HEK293T (cell line): ENCODE measurements around the gene PYCR2.

Source experiments
- CTCF ChIA-PET: fragments of 350-600 bp; formaldehyde crosslinking; extraction: SDS; loops from one replicate; lab custom pipeline; 2021; ENCODE audit warnings: antibody characterized with exemption, inconsistent platforms; lab: Yijun Ruan, JAX
- POLR2A ChIA-PET: fragments of 350-600 bp; formaldehyde crosslinking; extraction: SDS; loops from one replicate; lab custom pipeline; 2020; ENCODE audit warnings: antibody characterized with exemption, inconsistent platforms; lab: Yijun Ruan, JAX
- DNase-seq: peaks from one replicate; pipeline ENCODE4 v3.0.0; 2012; ENCODE audit warnings: mixed read lengths; ENCODE audit errors: extremely low spot score
- ARNT ChIP-seq: fragments of 450-650 bp; IDR thresholded peaks from 2 replicates; pipeline ENCODE4 v1.6.1; 2017; ENCODE audit warnings: mild to moderate bottlenecking
- BHLHE40 ChIP-seq: fragments of 450-650 bp; IDR thresholded peaks from 2 replicates; pipeline ENCODE4 v1.6.1; 2016; ENCODE audit warnings: mild to moderate bottlenecking, moderate library complexity, borderline replicate concordance
- CTBP1 ChIP-seq: fragments of 450-650 bp; IDR thresholded peaks from 2 replicates; pipeline ENCODE4 v1.6.1; 2016; ENCODE audit warnings: borderline replicate concordance
- ELF4 ChIP-seq: fragments of 450-650 bp; IDR thresholded peaks from 2 replicates; pipeline ENCODE4 v1.6.1; 2017; ENCODE audit warnings: antibody characterized with exemption
- FOXA1 ChIP-seq: fragments of 450-650 bp; IDR thresholded peaks from 2 replicates; pipeline ENCODE4 v1.6.1; 2016; ENCODE audit warnings: mild to moderate bottlenecking
- FOXK2 ChIP-seq: fragments of 450-650 bp; IDR thresholded peaks from 2 replicates; pipeline ENCODE4 v1.6.1; 2016; ENCODE audit warnings: mild to moderate bottlenecking
- FOXM1 ChIP-seq: fragments of 450-650 bp; IDR thresholded peaks from 2 replicates; pipeline ENCODE4 v1.6.1; 2017; ENCODE audit warnings: mild to moderate bottlenecking, borderline replicate concordance
- HDGF ChIP-seq: fragments of 450-650 bp; IDR thresholded peaks from 2 replicates; pipeline ENCODE4 v1.6.1; 2017; ENCODE audit warnings: antibody characterized with exemption, borderline replicate concordance
- L3MBTL2 ChIP-seq: fragments of 450-650 bp; conservative IDR thresholded peaks from 2 replicates; pipeline ENCODE4 v1.6.1; 2016; ENCODE audit warnings: mild to moderate bottlenecking
- LEF1 ChIP-seq: fragments of 450-650 bp; IDR thresholded peaks from 2 replicates; pipeline ENCODE4 v1.6.1; 2017; ENCODE audit warnings: mild to moderate bottlenecking, borderline replicate concordance
- NFRKB ChIP-seq: fragments of 450-650 bp; IDR thresholded peaks from 2 replicates; pipeline ENCODE4 v1.6.1; 2016; ENCODE audit warnings: mild to moderate bottlenecking, moderate library complexity
- SP1 ChIP-seq: fragments of 450-650 bp; IDR thresholded peaks from 2 replicates; pipeline ENCODE4 v1.6.1; 2017
- SUZ12 ChIP-seq: fragments of 450-650 bp; IDR thresholded peaks from 2 replicates; pipeline ENCODE4 v1.6.1; 2016; ENCODE audit warnings: mild to moderate bottlenecking
- TARDBP ChIP-seq: fragments of 450-650 bp; IDR thresholded peaks from 2 replicates; pipeline ENCODE4 v1.6.1; 2016
- ZNF384 ChIP-seq: fragments of 450-650 bp; IDR thresholded peaks from 2 replicates; pipeline ENCODE4 v1.6.1; 2016
- TF ChIP-seq, protein P1 (sequence below): fragments of 450-650 bp; IDR thresholded peaks from 2 replicates; pipeline ENCODE4 v1.6.1; 2016

PYCR2 gene

DNA sequence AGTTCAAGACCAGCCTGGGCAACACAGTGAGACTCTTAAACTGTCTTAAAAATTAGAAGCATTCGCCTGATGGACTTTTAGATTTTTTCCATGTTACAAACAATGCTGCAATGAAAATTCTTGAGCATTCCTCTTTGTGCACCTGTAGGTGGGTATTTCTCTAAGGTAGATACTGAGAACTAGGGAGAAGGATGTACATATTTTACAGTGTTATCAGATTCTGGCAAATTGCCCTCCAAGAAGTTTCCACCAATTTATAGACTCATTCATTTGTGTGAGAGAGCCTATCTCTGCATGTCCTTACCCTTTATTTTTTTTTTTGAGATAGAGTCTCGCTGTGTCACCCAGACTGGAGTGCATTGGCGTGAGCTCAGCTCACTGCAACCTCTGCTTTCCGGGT lies 29.3 kb upstream of the PYCR2 start:
- CTCF ChIA-PET: interaction anchor here (1.8 kb wide), 1 partner anchor 10 kb away, joined by 6 read pairs; no protein-coding TSS in a partner anchor
- no peak for TF ChIP-seq HDGF
- no peak for TF ChIP-seq FOXA1
- TF ChIP-seq, protein P1, sequence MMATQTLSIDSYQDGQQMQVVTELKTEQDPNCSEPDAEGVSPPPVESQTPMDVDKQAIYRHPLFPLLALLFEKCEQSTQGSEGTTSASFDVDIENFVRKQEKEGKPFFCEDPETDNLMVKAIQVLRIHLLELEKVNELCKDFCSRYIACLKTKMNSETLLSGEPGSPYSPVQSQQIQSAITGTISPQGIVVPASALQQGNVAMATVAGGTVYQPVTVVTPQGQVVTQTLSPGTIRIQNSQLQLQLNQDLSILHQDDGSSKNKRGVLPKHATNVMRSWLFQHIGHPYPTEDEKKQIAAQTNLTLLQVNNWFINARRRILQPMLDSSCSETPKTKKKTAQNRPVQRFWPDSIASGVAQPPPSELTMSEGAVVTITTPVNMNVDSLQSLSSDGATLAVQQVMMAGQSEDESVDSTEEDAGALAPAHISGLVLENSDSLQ: no peak
- no peak for TF ChIP-seq FOXK2
- TF ChIP-seq ELF4: no peak
- no peak for TF ChIP-seq LEF1
- no peak for TF ChIP-seq SP1
- POLR2A ChIA-PET: no interaction called here
- no peak for DNase-seq

DNA sequence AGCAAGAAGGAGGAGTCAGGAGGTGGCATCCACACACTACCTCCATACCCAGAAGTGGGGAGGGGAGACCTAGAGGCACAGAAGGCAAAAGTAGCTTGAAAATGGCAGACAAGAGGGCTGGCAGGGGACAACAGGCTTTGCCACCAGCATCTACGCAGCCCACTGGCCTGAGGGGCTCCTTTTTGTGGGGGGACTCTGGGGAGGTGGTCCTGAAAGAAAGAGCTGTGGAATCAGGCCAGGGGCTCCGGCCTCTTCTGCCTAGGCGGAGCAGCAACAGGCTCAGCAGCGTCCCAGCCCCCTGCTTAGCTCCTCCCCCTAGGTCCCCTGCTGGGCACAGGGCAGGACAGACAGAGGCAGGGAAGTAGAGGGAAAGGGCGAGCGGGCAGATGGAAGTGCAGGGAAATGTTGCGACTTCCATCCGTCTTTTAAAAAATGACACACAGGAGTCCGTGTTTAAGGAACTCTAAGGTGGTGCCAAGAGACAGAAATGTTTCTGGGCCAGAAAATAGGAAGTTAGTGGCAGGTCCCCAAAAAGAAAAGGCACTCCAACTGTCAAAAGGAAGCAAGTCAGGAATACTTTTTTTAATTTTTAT lies 27.0 kb upstream of the PYCR2 start:
- TF ChIP-seq BHLHE40 (no peak), HDGF (0 out of 2 replicates have a peak, but pooled peaks have one; percentile 63)
- ChIA-PET POLR2A (interaction anchor here (0.6 to 2.7 kb wide), 5 partner anchors 10 to 173 kb away, joined by 3 to 10 read pairs (median 4); partner anchors contain the start of genes LEFTY2 and PYCR2), CTCF (interaction anchor here (0.5 to 3.4 kb wide), 7 partner anchors 11 to 607 kb away, joined by 3 to 16 read pairs (median 3); no protein-coding TSS in a partner anchor)
- peak; percentile 76 for DNase-seq

DNA sequence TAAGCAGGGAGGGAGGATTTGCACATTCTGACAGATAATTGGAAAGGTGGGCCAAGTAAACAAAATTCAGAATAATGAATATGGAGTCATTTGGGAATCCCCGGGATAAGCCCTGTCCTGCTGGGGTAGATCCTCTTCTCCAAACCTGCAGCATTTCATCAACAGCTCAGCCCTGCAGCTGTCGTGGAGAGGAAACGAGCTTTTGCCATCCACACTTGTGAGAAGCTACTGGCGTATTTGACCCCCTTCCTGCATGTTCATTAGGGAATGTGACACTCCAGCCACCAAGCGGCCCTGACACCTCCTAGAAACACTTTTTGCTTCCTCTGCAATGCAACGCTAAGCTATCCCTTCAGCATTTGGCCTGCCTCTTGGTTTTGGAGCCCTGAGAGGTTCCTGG lies 25.0 kb upstream of the PYCR2 start:
- no peak for DNase-seq
- POLR2A ChIA-PET: interaction anchor here (0.7 kb wide), 1 partner anchor 131 kb away, joined by 3 read pairs; no protein-coding TSS in a partner anchor
- CTCF ChIA-PET: interaction anchor here (0.7 kb wide), 1 partner anchor 14 kb away, joined by 3 read pairs; no protein-coding TSS in a partner anchor
- TF ChIP-seq ZNF384 (no peak), SP1 (no peak), SUZ12 (no peak), FOXK2 (no peak), LEF1 (no peak), BHLHE40 (no peak), L3MBTL2 (no peak), NFRKB (no peak), HDGF (no peak)
- TF ChIP-seq, protein P1: no peak

DNA sequence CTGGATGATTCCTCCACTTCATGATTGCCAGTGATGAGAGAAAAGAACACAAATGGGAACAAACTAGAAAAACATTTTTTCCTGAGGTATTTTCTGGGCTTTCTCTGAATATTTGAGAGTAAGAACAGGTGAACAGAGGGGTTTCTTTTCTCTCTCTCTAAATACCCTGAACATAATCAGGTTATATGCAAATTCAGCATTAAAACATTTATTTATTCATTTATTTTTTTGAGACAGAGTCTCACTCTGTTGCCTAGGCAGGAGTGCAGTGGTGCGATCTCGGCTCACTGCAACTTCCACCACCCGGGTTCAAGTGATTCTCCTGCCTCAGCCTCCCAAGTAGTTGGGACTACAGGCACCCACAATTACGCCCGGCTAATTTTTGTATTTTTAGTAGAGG lies 22.8 kb upstream of the PYCR2 start:
- POLR2A ChIA-PET: interaction anchor here (0.7 kb wide), 1 partner anchor 64 kb away, joined by 3 read pairs; the partner anchor contains the start of gene TMEM63A
- no peak for TF ChIP-seq ZNF384
- no peak for TF ChIP-seq L3MBTL2
- TF ChIP-seq SUZ12: no peak
- no peak for TF ChIP-seq ELF4
- TF ChIP-seq, protein P1: no peak
- no peak for TF ChIP-seq ARNT
- no peak for TF ChIP-seq NFRKB
- TF ChIP-seq FOXK2: no peak
- no peak for TF ChIP-seq FOXM1
- TF ChIP-seq FOXA1: no peak
- TF ChIP-seq TARDBP: no peak
- TF ChIP-seq SP1: no peak
- no peak for TF ChIP-seq BHLHE40
- TF ChIP-seq LEF1: no peak
- no peak for TF ChIP-seq CTBP1
- TF ChIP-seq HDGF: no peak
- CTCF ChIA-PET: no interaction called here
- DNase-seq: no peak

DNA sequence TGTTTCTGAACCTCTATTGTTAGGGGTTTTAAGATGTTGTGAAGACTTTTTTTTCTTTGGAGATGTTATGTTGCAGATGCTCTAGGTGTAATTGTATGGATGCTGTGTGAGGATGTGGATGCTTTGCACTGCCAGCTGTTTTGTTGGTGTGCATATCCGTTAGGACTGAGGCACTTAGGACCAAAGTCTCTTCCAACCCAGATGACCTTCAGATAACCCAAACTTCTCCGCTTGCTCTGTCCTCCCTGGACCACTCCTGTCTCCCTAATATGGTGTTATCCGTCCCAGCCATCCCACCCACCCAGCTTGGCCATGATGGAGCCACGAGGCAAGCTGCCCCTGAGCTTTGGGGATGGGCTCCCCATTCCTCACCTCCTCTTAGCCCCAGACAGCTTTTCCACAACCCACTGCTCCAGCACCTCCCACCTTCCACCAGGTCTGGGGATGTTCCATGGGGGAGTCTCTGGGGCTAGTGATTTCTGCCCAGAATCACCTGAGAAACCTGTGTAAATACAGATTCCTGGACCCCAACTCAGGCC lies 22.1 kb upstream of the PYCR2 start:
- CTCF ChIA-PET: interaction anchor here (1.6 to 2.2 kb wide), 2 partner anchors 16 to 42 kb away, joined by 7 read pairs; no protein-coding TSS in a partner anchor
- no peak for DNase-seq
- POLR2A ChIA-PET: interaction anchor here (0.8 to 2.6 kb wide), 4 partner anchors 23 to 116 kb away, joined by 3 to 9 read pairs (median 6); partner anchors contain the start of genes H3-3A, PYCR2 and TMEM63A

More for the DNA sequence above, 22.1 kb upstream of the PYCR2 start:
- TF ChIP-seq SP1 (no peak), FOXA1 (no peak), L3MBTL2 (no peak), FOXM1 (no peak), CTBP1 (no peak), ZNF384 (no peak), NFRKB (no peak), FOXK2 (no peak), ARNT (no peak), TARDBP (no peak)
- TF ChIP-seq, protein P1: no peak
